ENCODE results near the gene KCTD5.
"Not testable (repeated sequence)": the region's sequence is repeated elsewhere in the genome, so short reads cannot be mapped to it uniquely, and the experiment has no call there.

The KCTD5 gene

DNA sequence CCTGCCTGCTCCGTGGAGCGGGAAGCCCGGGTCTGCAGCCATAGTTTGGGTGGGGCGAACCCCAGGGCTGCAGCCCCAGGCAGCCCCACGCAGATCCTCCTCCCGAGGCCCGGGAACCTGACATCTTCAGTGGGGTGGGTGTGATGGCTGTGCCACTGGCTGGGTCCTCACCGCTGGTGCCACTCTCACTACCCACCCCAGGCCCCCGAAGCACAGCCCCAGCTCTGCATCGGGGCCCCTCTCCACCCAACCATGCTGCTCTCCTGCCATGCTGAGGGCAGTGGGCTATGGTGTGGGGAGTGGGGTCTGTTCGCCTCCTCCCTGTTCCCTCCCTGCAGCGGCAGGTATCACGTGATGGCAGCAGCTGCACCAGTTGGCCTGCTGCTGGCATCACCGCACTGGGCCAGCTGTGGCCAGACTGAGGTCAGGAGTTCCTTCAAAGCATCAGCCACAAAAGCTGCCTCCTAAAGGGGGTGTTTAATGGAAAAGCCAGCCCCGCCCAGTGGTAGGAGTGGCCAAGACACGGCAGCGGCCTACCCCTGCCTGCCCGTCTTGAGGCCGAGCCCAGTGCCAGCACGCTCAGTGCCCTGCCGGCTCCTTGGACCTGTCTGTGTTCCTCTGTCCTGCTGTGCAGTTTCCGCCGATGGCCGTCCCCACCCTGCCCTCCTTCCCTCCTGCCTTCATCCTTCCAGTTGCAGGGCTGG lies 10.8 kb downstream of the KCTD5 start:
- DNase-seq (ENCODE audit: low spot score), result no peak
- TF ChIP-seq, protein P1, sequence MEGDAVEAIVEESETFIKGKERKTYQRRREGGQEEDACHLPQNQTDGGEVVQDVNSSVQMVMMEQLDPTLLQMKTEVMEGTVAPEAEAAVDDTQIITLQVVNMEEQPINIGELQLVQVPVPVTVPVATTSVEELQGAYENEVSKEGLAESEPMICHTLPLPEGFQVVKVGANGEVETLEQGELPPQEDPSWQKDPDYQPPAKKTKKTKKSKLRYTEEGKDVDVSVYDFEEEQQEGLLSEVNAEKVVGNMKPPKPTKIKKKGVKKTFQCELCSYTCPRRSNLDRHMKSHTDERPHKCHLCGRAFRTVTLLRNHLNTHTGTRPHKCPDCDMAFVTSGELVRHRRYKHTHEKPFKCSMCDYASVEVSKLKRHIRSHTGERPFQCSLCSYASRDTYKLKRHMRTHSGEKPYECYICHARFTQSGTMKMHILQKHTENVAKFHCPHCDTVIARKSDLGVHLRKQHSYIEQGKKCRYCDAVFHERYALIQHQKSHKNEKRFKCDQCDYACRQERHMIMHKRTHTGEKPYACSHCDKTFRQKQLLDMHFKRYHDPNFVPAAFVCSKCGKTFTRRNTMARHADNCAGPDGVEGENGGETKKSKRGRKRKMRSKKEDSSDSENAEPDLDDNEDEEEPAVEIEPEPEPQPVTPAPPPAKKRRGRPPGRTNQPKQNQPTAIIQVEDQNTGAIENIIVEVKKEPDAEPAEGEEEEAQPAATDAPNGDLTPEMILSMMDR (IDR thresholded peaks at IDR 0.05; ENCODE audit: extremely low read depth, missing control alignments), result no peak

DNA sequence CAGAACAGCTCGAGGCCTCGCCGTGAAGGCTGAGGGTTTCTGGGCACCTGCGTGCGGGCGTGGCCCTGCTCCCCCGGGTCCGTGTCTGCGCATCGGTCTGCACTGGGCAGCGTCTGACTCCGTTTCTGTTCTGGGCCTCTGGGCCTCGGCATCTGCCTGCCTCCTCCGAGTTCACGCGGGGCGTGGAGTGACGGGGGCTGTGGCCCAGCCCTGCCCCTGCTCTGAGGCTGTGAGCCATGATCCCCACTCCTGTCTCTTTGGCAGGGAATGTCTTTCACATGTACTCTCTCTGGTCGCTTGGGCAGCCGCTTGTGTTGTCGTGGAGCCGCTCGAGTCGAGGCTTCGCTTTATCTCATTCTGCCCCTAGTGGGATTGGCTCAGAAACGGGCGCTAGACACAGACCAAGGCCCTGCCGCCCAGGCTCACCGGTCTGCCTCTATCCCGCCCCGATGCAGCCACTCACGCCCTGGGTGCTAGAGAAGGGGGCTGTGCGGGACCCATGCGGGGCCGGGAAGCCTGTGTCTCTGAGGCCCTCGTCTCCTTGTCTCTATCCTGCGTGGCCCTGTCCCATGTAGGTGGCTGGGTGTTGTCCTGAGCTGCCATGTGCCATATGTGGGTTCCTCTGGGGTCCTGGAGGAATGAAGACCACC lies 14.4 kb downstream of the KCTD5 start:
- DNase-seq (ENCODE audit: low spot score), result not testable (repeated sequence)

DNA sequence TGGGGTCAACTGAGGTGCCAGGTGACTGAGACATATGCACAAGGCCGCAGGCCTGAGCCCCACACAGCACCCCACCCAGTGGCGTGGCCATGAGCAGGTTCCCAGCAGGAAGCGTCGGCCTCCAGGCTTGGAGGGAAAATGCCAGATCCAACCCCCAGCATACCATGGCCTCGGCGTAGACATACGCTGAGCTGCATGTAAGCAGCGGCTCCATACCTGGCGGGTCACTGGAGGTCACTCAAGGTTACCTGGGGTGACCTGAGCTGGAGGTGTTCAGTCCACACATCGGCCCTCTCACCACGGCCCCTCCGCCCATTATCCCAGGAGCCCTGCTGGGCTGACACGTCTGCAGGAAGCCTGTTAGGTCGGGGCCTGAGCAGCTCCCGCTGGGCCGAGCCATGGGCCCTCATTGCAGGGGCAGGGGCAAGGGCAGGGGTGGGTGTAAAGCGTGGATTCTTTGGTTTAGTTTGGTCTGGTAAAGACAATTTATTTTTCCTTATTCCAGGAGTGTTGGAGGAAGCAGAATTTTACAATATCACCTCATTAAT lies 15.2 kb downstream of the KCTD5 start:
- TF ChIP-seq, protein P1 (IDR thresholded peaks at IDR 0.05; ENCODE audit: extremely low read depth, missing control alignments), result no peak
- DNase-seq (ENCODE audit: low spot score), result no peak

DNA sequence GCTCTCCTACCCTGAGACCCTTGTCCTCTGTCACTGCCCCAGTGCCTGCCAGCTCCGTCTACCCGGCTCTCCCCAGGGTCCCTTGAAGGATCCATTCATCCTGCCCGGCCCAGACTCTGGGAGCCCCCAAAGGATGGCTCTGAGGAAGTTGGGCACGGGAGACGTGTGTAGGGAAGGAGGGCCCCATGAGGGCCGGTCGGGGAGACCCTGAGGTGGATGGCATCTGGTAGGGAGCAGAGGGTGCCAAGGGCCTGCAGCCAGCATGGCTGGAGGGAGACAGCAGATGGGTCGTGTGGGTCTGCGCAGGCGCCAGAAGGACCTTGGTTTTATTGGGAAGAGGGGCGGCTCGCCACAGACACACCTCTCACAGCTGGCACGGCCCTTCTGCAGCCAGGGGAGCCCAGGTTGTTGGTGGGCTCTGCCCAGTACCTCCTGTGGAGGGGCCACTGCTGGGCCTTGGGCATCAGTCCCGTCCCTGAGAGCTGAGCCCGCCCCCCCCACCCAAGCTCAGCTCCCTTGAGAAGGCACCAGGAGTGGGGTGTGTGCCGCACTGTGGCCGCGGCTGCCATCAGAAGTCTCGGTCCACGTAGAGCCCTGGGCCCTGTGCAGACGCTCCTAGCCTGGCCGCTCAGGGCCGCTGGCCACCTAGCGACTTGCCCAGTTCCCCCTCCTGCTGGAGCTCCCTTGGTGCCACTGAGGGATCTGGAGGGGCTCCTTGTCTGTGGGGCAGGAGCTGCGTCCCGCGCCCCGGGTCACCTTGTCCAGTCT lies 16.0 kb downstream of the KCTD5 start:
- DNase-seq (ENCODE audit: low spot score), result no peak
- TF ChIP-seq, protein P1 (IDR thresholded peaks at IDR 0.05; ENCODE audit: extremely low read depth, missing control alignments), result no peak

DNA sequence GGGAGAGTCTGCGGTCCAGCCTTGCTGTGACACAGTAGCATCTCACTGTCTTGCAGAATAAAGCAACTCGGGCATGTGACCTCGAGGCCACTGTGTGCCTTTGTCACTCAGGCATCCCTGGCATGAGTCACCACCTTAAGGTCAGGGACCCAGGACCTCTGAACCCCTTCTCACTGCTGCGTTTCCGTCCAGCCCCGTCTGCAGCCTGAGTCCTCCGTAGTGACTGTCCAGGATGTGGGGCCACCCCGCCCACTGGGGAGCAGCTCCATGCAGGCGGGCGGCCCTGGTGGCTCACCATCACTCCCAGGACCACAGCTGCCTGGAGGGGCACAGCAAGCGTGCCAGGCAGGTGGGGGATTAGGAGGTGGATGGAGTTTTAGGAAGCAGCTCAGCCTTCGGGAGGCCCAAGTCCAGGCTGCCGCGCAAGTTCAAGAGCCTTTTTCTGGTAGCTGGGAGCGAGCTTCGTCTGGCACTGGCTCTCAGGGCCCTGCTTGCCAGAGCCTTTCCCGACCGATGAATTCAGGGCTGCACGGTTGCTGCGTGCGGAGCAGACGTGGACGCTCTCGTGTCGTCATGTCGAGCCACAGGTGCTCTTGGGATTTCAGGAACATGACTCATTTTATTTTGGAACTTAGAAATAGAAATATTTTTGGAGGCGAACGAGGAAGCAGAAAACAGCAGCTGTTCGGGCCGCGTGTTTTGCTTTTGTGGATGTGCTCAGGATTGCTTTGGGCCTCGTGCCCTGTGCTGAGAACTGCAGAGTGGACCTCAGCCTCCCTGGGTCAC lies 16.8 kb downstream of the KCTD5 start:
- TF ChIP-seq, protein P1 (IDR thresholded peaks at IDR 0.05; ENCODE audit: extremely low read depth, missing control alignments), result no peak
- DNase-seq (ENCODE audit: low spot score), result no peak

DNA sequence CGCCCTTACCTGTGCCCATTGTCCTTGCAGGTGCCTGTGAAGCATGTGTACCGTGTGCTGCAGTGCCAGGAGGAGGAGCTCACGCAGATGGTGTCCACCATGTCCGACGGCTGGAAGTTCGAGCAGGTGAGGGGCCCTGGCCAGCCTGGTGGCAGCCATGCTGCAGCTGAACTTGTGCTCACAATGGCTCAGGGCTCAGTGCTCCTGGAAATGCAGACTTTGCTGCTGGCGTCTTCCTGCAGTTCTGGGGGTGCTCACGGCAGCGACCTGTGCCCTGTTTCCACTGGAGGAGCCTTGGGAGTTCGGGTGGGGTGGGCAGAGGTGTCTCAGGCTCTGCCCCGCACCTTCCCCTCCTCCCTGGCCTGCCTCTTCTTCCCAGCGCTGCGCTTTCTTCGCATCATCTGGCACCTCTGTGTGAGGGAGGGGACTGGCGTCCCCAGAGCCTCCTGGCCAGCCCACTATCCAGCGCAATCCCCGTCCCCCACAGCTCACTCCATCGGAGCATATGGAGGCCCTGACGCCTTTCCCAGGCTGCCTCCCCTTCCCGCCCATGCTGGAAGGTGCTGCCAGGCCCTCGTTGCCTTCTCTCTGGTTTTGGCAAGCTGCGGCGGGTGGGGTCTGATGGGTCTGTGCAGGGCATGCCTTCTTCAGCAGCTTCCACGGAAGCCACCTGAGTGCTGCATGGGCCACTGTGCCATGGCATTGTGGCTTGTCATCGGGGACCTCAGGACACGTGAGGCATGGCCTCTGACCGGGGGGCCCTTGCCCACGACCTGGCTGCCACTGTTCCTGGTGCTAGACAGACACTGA lies 17.7 kb downstream of the KCTD5 start:
- DNase-seq (ENCODE audit: low spot score), result no peak
- TF ChIP-seq, protein P1 (IDR thresholded peaks at IDR 0.05; ENCODE audit: extremely low read depth, missing control alignments), result no peak

DNA sequence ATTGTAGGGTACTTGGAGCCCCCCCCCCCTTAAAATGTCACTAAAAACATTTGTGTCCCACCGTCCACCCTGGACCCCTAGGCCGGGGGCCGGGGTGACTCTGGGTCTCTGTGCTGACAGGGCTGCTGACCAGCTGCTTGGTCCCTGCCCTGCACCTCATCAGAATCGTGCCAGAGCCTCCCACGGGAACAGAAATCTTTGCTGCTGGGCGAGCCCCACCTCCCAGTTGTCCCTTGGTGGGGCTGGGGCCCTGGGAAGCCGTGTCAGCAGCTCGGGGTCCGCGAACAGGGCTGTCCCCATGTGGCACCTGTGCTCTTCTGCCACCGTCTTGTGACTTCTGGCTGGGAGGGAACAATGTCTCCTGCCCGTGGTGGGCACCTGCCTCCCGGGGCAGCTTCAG lies 18.5 kb downstream of the KCTD5 start:
- DNase-seq (ENCODE audit: low spot score), result no peak
- TF ChIP-seq, protein P1 (IDR thresholded peaks at IDR 0.05; ENCODE audit: extremely low read depth, missing control alignments), result no peak
